SK-N-SH (cell line): ENCODE results near the gene SMAP2. TPM values are rescaled to one million over a fixed set of nuclear protein-coding genes. Genes with fewer than 3 reads are reported as not detected.

ENCODE experiments used
- CTCF ChIA-PET: fragments of 300-600, 350-600 bp; formaldehyde crosslinking; extraction: SDS; loops from one replicate; lab custom pipeline; 2021; lab: Yijun Ruan, JAX
- POLR2A ChIA-PET: fragments of 350-600 bp; sonication (Branson Sonifier 250); formaldehyde crosslinking; extraction: SDS; loops from one replicate; lab custom pipeline; 2020; ENCODE audit warnings: antibody characterized with exemption, inconsistent platforms; lab: Yijun Ruan, JAX
- DNase-seq: peaks from one replicate; pipeline ENCODE4 v3.0.0; 2012
- H2AFZ ChIP-seq: fragments of 200-600 bp; sonication (generic); 2 replicates; pipeline ENCODE4 v1.8.1; 2016; ENCODE audit warnings: antibody characterized with exemption, mild to moderate bottlenecking, low read depth
- H3F3A ChIP-seq: fragments of 200-600 bp; sonication (generic); replicated peaks from 2 replicates; pipeline ENCODE3; 2016; ENCODE audit warnings: antibody characterized with exemption, mild to moderate bottlenecking; ENCODE audit not compliant: insufficient read depth
- H3K27ac ChIP-seq, 2 experiments: fragments of 200-500 bp in 1 of 2; fragments of 200-600 bp in 1 of 2; sonication (Bioruptor generic) in 1 of 2; sonication (generic), shearing (Covaris generic) in 1 of 2; 2 replicates each; pipeline versions ENCODE4 v1.5.1 to v1.6.1; 2014 to 2016; ENCODE audit warnings: low read depth in 2 of 2, inconsistent platforms in 1 of 2, low read length in 1 of 2, mild to moderate bottlenecking in 1 of 2, mixed read lengths in 1 of 2
- H3K27me3 ChIP-seq: fragments of 200-600 bp; sonication (generic), shearing (Covaris generic); 2 replicates; pipeline ENCODE4 v1.6.1; 2016; ENCODE audit warnings: mixed run types; ENCODE audit not compliant: insufficient read depth
- H3K36me3 ChIP-seq, 2 experiments: fragments of 200-500 bp in 1 of 2; fragments of 200-600 bp in 1 of 2; sonication (Bioruptor generic) in 1 of 2; sonication (generic) in 1 of 2; replicated peaks in 1 of 2; 2 replicates each; pipeline versions ENCODE3 to v1.5.1; 2014 to 2016; ENCODE audit warnings: low read length in 1 of 2, mild to moderate bottlenecking in 1 of 2; ENCODE audit not compliant: insufficient read depth in 2 of 2, control insufficient read depth in 1 of 2
- H3K4me1 ChIP-seq, 2 experiments: fragments of 200-500 bp in 1 of 2; fragments of 200-600 bp in 1 of 2; sonication (Bioruptor generic) in 1 of 2; sonication (generic), shearing (Covaris generic) in 1 of 2; 2 replicates each; pipeline versions ENCODE4 v1.5.1 to v1.6.1; 2014 to 2016; ENCODE audit warnings: low read depth in 1 of 2, low read length in 1 of 2, mixed run types in 1 of 2; ENCODE audit not compliant: insufficient read depth in 2 of 2, control insufficient read depth in 1 of 2
- H3K4me2 ChIP-seq: fragments of 200-600 bp; sonication (generic), shearing (Covaris generic); 2 replicates; pipeline ENCODE4 v1.6.1; 2017; ENCODE audit warnings: mixed run types
- H3K4me3 ChIP-seq, 2 experiments: fragments of 200-500 bp in 1 of 2; fragments of 200-600 bp in 1 of 2; sonication (Bioruptor generic) in 1 of 2; sonication (generic), shearing (Covaris generic) in 1 of 2; 2 replicates each; pipeline versions ENCODE4 v1.5.1 to v1.8.1; 2014 to 2016; ENCODE audit warnings: low read depth in 2 of 2, inconsistent platforms in 1 of 2, low read length in 1 of 2, mild to moderate bottlenecking in 1 of 2, mixed read lengths in 1 of 2, moderate library complexity in 1 of 2
- H3K79me2 ChIP-seq: fragments of 200-600 bp; sonication (generic); 2 replicates; pipeline ENCODE4 v1.8.1; 2017; ENCODE audit warnings: mild to moderate bottlenecking; ENCODE audit not compliant: insufficient read depth
- H3K9ac ChIP-seq: fragments of 200-600 bp; sonication (generic); 2 replicates; pipeline ENCODE4 v1.6.1; 2017; ENCODE audit warnings: mixed run types
- H3K9me2 ChIP-seq: fragments of 200-600 bp; sonication (generic); 2 replicates; pipeline ENCODE4 v1.6.1; 2017; ENCODE audit warnings: mixed run types
- H3K9me3 ChIP-seq: fragments of 200-600 bp; sonication (generic); 2 replicates; pipeline ENCODE4 v1.6.1; 2017; ENCODE audit warnings: mixed run types, mild to moderate bottlenecking, moderate library complexity
- H4K20me1 ChIP-seq: fragments of 200-600 bp; sonication (generic); 2 replicates; pipeline ENCODE4 v1.6.1; 2017; ENCODE audit warnings: mild to moderate bottlenecking, mixed run types; ENCODE audit not compliant: insufficient read depth
- EP300 ChIP-seq, 2 experiments: IDR thresholded peaks; 2 replicates each; pipeline versions ENCODE4 v1.4.0 to v1.6.1; 2012; ENCODE audit warnings: borderline replicate concordance in 1 of 2, low read depth in 1 of 2, low read length in 1 of 2
- GATA2 ChIP-seq: sonication (generic); formaldehyde crosslinking; IDR thresholded peaks from 2 replicates; pipeline ENCODE4 v1.5.0; 2020; ENCODE audit warnings: mild to moderate bottlenecking, missing genetic modification reagents
- MAX ChIP-seq: IDR thresholded peaks from 2 replicates; pipeline ENCODE4 v1.4.0; 2012; ENCODE audit warnings: low read depth
- NRF1 ChIP-seq: IDR thresholded peaks from 2 replicates; pipeline ENCODE4 v1.6.1; 2012; ENCODE audit warnings: low read depth, mild to moderate bottlenecking, low read length
- POLR2AphosphoS5 ChIP-seq: IDR thresholded peaks from 2 replicates; pipeline ENCODE4 v1.6.1; 2012; ENCODE audit warnings: low read depth, low read length
- RFX5 ChIP-seq: IDR thresholded peaks from 2 replicates; pipeline ENCODE4 v1.6.1; 2012; ENCODE audit warnings: mild to moderate bottlenecking, improper control_type of control experiment, low read length
- RXRA ChIP-seq: IDR thresholded peaks from 2 replicates; pipeline ENCODE4 v1.4.0; 2012; ENCODE audit warnings: low read depth, mild to moderate bottlenecking, borderline replicate concordance
- SIN3A ChIP-seq: IDR thresholded peaks from 2 replicates; pipeline ENCODE4 v1.6.1; 2012; ENCODE audit warnings: low read depth, mild to moderate bottlenecking, low read length, moderate library complexity, borderline replicate concordance
- SMC3 ChIP-seq: IDR thresholded peaks from 2 replicates; pipeline ENCODE4 v1.6.1; 2012; ENCODE audit warnings: low read depth, low read length, improper control_type of control experiment
- TAF1 ChIP-seq: IDR thresholded peaks from 2 replicates; pipeline ENCODE4 v1.6.1; 2012; ENCODE audit warnings: low read depth, mild to moderate bottlenecking, low read length, moderate library complexity, borderline replicate concordance
- YY1 ChIP-seq: IDR thresholded peaks from 2 replicates; pipeline ENCODE4 v1.4.0; 2012; ENCODE audit warnings: low read depth, mild to moderate bottlenecking
- WGBS: methylation state at CpG from one replicate; pipeline ENCODE4 v1.1.6; 2017; ENCODE audit warnings: low lambda C conversion rate; 5-methylcytosine and 5-hydroxymethylcytosine counted together
- polyA plus RNA-seq, 3 experiments: library from polyadenylated mRNA; depleted of rRNA; stranded (reverse); fragments of >200 nt; gene quantifications; 2 replicates each; pipeline ENCODE4 v1.2.3, GENCODE V29; 2012
- TF ChIP-seq, protein P1 (sequence below): fragments of 200-600 bp; sonication (generic); IDR thresholded peaks from 2 replicates; pipeline ENCODE4 v1.6.1; 2017; ENCODE audit warnings: antibody characterized with exemption, mild to moderate bottlenecking, moderate library complexity
- TF ChIP-seq, protein P2 (sequence below): IDR thresholded peaks from 2 replicates; pipeline ENCODE4 v1.4.0; 2012; ENCODE audit warnings: low read depth, borderline replicate concordance
- TF ChIP-seq, protein P3 (sequence below): IDR thresholded peaks from 2 replicates; pipeline ENCODE4 v1.6.1; 2012; ENCODE audit warnings: mild to moderate bottlenecking, low read depth, low read length, moderate library complexity
- TF ChIP-seq, protein P4 (sequence below): fragments of 150-350 bp; IDR thresholded peaks from 2 replicates; pipeline ENCODE4 v1.6.1; 2017; ENCODE audit warnings: antibody characterized with exemption, low read length, low read depth, borderline replicate concordance
- TF ChIP-seq, protein P5 (sequence below): IDR thresholded peaks from 2 replicates; pipeline ENCODE4; 2012

The SMAP2 gene
- polyA plus RNA-seq, 1 of the 3 experiments (the other 2 are of a cell fraction), result 11.2 TPM

DNA sequence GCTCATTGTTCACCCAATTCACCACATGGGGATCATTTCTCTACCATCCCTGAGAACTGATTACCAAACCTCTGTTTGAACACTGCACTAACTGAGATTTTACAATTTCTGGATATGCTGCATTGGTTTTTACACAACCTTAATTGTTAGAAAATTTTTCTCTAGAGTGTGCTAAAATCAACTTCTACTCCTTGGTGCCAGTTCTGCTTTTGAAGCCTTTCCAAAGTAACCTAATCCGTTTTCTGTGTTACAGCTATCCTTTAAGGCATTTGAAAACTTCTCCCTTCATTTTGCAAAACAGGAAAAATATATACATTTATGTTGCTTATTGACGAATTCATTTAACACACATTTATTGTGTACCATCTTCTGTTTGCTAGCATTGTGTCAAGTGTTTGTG is 23.7 kb downstream of the SMAP2 start:
- H3K4me3 ChIP-seq, result no peak overlapping the region
- no peak overlapping the region for H2AFZ ChIP-seq
- peaks cover 0 to 7% of the 10 kb centered on the region in 2 experiments; a peak in 1 of 4 replicates for H3K4me1 ChIP-seq
- no peak overlapping the region for H3K4me2 ChIP-seq
- H3K9me3 ChIP-seq, result no peaks in the 10 kb centered on the region
- no peaks in the 10 kb centered on the region for H3K9me2 ChIP-seq
- CTCF ChIA-PET, result interaction anchor here (1.0 to 5.2 kb wide), 2 partner anchors 58 to 244 kb away, joined by 6 to 25 read pairs; no protein-coding TSS in a partner anchor
- TF ChIP-seq MAX (no peak), SIN3A (no peak), TAF1 (no peak), RFX5 (no peak), YY1 (no peak), POLR2AphosphoS5 (no peak), RXRA (no peak), EP300 (IDR thresholded peaks at IDR 0.05; ENCODE audit: borderline replicate concordance in 1 of 2, low read depth in 1 of 2, low read length in 1 of 2) (no peak), NRF1 (no peak), GATA2 (CRISPR knock-in tag) (no peak), SMC3 (no peak)
- TF ChIP-seq, protein P1, sequence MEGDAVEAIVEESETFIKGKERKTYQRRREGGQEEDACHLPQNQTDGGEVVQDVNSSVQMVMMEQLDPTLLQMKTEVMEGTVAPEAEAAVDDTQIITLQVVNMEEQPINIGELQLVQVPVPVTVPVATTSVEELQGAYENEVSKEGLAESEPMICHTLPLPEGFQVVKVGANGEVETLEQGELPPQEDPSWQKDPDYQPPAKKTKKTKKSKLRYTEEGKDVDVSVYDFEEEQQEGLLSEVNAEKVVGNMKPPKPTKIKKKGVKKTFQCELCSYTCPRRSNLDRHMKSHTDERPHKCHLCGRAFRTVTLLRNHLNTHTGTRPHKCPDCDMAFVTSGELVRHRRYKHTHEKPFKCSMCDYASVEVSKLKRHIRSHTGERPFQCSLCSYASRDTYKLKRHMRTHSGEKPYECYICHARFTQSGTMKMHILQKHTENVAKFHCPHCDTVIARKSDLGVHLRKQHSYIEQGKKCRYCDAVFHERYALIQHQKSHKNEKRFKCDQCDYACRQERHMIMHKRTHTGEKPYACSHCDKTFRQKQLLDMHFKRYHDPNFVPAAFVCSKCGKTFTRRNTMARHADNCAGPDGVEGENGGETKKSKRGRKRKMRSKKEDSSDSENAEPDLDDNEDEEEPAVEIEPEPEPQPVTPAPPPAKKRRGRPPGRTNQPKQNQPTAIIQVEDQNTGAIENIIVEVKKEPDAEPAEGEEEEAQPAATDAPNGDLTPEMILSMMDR, result no peak
- TF ChIP-seq, protein P2, sequence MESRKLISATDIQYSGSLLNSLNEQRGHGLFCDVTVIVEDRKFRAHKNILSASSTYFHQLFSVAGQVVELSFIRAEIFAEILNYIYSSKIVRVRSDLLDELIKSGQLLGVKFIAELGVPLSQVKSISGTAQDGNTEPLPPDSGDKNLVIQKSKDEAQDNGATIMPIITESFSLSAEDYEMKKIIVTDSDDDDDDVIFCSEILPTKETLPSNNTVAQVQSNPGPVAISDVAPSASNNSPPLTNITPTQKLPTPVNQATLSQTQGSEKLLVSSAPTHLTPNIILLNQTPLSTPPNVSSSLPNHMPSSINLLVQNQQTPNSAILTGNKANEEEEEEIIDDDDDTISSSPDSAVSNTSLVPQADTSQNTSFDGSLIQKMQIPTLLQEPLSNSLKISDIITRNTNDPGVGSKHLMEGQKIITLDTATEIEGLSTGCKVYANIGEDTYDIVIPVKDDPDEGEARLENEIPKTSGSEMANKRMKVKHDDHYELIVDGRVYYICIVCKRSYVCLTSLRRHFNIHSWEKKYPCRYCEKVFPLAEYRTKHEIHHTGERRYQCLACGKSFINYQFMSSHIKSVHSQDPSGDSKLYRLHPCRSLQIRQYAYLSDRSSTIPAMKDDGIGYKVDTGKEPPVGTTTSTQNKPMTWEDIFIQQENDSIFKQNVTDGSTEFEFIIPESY, result no peak
- TF ChIP-seq, protein P3, sequence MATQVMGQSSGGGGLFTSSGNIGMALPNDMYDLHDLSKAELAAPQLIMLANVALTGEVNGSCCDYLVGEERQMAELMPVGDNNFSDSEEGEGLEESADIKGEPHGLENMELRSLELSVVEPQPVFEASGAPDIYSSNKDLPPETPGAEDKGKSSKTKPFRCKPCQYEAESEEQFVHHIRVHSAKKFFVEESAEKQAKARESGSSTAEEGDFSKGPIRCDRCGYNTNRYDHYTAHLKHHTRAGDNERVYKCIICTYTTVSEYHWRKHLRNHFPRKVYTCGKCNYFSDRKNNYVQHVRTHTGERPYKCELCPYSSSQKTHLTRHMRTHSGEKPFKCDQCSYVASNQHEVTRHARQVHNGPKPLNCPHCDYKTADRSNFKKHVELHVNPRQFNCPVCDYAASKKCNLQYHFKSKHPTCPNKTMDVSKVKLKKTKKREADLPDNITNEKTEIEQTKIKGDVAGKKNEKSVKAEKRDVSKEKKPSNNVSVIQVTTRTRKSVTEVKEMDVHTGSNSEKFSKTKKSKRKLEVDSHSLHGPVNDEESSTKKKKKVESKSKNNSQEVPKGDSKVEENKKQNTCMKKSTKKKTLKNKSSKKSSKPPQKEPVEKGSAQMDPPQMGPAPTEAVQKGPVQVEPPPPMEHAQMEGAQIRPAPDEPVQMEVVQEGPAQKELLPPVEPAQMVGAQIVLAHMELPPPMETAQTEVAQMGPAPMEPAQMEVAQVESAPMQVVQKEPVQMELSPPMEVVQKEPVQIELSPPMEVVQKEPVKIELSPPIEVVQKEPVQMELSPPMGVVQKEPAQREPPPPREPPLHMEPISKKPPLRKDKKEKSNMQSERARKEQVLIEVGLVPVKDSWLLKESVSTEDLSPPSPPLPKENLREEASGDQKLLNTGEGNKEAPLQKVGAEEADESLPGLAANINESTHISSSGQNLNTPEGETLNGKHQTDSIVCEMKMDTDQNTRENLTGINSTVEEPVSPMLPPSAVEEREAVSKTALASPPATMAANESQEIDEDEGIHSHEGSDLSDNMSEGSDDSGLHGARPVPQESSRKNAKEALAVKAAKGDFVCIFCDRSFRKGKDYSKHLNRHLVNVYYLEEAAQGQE, result no peak
- TF ChIP-seq, protein P4, sequence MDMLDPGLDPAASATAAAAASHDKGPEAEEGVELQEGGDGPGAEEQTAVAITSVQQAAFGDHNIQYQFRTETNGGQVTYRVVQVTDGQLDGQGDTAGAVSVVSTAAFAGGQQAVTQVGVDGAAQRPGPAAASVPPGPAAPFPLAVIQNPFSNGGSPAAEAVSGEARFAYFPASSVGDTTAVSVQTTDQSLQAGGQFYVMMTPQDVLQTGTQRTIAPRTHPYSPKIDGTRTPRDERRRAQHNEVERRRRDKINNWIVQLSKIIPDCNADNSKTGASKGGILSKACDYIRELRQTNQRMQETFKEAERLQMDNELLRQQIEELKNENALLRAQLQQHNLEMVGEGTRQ, result no peak
- TF ChIP-seq, protein P5, sequence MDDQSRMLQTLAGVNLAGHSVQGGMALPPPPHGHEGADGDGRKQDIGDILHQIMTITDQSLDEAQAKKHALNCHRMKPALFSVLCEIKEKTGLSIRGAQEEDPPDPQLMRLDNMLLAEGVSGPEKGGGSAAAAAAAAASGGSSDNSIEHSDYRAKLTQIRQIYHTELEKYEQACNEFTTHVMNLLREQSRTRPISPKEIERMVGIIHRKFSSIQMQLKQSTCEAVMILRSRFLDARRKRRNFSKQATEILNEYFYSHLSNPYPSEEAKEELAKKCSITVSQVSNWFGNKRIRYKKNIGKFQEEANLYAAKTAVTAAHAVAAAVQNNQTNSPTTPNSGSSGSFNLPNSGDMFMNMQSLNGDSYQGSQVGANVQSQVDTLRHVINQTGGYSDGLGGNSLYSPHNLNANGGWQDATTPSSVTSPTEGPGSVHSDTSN, result no peak
- peaks cover 49% of the 10 kb centered on the region for H3K79me2 ChIP-seq
- no peak overlapping the region for H3K9ac ChIP-seq
- H3K27me3 ChIP-seq, result no peaks in the 10 kb centered on the region
- no peak overlapping the region for H3K27ac ChIP-seq
- no peaks in the 10 kb centered on the region for H4K20me1 ChIP-seq
- WGBS, result 89% methylated on average over 2 of the region's 2 CpGs
- H3K36me3 ChIP-seq, result no peaks in the 10 kb centered on the region
- no peak for DNase-seq
- peaks cover 6% of the 10 kb centered on the region for H3F3A ChIP-seq
- POLR2A ChIA-PET, result no interaction called here
